ENCODE results near the gene EAF2. TPM values are rescaled to one million over a fixed set of nuclear protein-coding genes. Genes with fewer than 3 reads are reported as not detected.

Gene EAF2
- 16.4 TPM for total RNA-seq
- polyA plus RNA-seq = 5.5 TPM

DNA sequence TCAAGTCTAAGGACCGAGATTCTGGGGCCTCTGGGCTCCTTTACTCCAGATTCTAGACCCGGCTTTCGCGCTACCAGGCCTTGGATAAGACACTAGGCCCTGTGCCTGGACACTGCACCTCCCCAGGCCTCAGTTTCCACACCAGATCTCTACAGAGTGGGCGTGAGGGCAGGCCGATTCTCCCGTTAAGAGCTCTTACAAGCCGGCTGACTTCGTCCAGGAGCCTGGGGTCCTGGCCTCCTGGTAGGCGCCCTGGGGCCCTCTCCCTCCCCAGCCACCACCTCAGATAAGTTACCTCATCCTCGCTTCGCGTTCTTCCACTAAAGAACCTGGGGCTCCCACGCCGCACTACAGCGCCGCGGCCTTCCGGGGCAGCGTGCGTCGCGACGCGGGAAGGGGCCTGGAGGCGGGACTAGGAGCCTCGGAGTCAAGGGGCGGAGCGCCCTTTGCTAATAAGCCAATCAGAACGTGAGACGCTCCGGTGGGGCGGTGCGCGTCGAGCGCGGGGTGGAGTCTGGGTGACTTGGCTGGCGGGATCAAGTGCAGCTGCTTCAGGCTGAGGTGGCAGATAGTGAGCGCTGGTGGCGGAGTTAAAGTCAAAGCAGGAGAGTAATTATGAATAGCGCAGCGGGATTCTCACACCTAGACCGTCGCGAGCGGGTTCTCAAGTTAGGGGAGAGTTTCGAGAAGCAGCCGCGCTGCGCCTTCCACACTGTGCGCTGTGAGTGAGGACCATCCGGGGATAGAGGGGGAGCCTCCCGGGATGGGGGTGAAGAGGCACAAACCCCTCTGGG is at the start of gene EAF2, which contains the start of gene IQCB1:
TSS of gene EAF2 (plus strand) at position 539 of the 794 bp plus-strand sequence. CDS start at position 616, 77 bp downstream.
TSS of gene IQCB1 (minus strand) at position 390 of the 794 bp plus-strand sequence. CDS start 6,100 bp downstream, outside the sequence.
- DNase-seq (ENCODE audit: extremely low spot score) = peak; percentile 89
- Histone ChIP-seq H3K27ac (ENCODE audit: low read depth) (peak within 1 kb of the TSS; percentile 84), H3K4me3 (ENCODE audit: low read depth, low read length) (peak within 1 kb of the TSS; percentile 85), H3K4me1 (ENCODE audit: insufficient read depth) (peaks cover 1% of the 10 kb centered on the region), H3K36me3 (ENCODE audit: insufficient read depth) (peaks cover 2% of the 10 kb centered on the region)
- under 1% methylated on average over 54 of the region's 54 CpGs for WGBS

GRCh38 chr3:121786485-121786884 is 48.5 kb upstream of the EAF2 start:
- DNase-seq (ENCODE audit: extremely low spot score) = no peak
- Histone ChIP-seq H3K4me3 (ENCODE audit: low read depth, low read length) (no peak overlapping the region), H3K36me3 (ENCODE audit: insufficient read depth) (no peaks in the 10 kb centered on the region), H3K4me1 (ENCODE audit: insufficient read depth) (no peaks in the 10 kb centered on the region), H3K27ac (ENCODE audit: low read depth) (no peak overlapping the region)
- WGBS = 76% methylated on average over 2 of the region's 2 CpGs

DNA sequence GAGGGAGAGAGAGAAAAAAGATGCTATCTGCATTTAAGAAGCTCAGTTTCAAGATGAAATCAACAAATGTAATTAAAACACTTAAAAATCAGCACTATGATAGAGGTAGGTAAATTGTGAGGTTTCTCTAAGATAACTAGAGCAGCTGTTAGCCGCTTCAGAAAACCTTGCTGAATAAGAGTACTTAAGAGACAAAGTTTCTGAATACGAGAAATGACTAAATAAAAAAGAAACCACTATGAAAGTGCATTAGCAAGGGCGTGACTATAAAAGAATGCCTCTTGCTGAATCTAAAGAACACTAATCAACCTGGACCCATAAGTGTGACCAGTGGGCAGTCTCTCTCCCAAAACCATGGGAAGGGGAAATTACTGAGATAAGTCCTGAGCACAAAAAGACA is 41.9 kb upstream of the EAF2 start:
- H3K36me3 ChIP-seq (ENCODE audit: insufficient read depth) = no peaks in the 10 kb centered on the region
- 97% methylated on average over 3 of the region's 3 CpGs for WGBS
- no peaks in the 10 kb centered on the region for H3K4me1 ChIP-seq (ENCODE audit: insufficient read depth)
- H3K27ac ChIP-seq (ENCODE audit: low read depth) = no peak overlapping the region
- H3K4me3 ChIP-seq (ENCODE audit: low read depth, low read length) = no peak overlapping the region
- no peak for DNase-seq (ENCODE audit: extremely low spot score)

DNA sequence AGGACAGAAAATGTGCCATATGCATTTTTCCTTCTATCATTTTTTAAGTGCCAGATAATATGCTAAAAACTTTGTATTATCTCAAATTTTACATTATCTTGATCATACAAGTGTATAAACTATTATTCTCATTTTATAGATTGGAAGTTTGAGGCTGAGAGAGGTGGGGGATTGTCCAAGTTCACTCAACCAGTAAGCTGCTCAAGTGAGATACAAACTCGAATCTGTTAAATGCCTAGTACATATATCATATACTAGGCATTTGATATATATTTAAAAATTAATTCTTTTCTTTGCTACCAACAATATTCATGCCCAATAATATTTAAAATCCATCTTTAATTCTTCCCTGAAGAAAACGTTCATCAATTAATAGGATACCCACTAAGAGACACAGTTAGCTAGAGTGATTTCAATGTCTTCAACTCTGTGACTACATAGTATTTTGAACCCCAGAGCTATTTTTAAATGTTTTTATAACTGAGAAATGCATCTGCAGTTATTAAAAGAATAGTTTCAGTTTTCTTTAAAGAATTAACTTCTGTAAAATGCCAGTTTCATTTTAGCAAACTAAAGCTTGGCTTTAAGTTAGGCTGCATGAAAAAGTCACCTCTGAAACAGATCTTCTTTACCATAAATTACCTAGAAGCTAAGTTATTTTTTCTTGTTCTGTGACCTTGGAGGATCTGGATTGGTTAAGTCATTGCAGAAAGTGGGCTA is 40.6 kb upstream of the EAF2 start:
- H3K4me3 ChIP-seq (ENCODE audit: low read depth, low read length) = no peak overlapping the region
- no peaks in the 10 kb centered on the region for H3K36me3 ChIP-seq (ENCODE audit: insufficient read depth)

GRCh38 chr3:121796970-121797369 is 38.0 kb upstream of the EAF2 start:
- Histone ChIP-seq H3K4me3 (ENCODE audit: low read depth, low read length) (no peak overlapping the region), H3K27ac (ENCODE audit: low read depth) (no peak overlapping the region), H3K4me1 (ENCODE audit: insufficient read depth) (no peaks in the 10 kb centered on the region), H3K36me3 (ENCODE audit: insufficient read depth) (no peaks in the 10 kb centered on the region)
- no peak for DNase-seq (ENCODE audit: extremely low spot score)
- WGBS = 36% methylated on average over 1 of the region's 1 CpG

More for the DNA sequence above, 40.6 kb upstream of the EAF2 start:
- DNase-seq (ENCODE audit: extremely low spot score) = no peak
- Histone ChIP-seq H3K27ac (ENCODE audit: low read depth) (no peak overlapping the region), H3K4me1 (ENCODE audit: insufficient read depth) (no peaks in the 10 kb centered on the region)
- 91% methylated on average over 2 of the region's 2 CpGs for WGBS

GRCh38 chr3:121800906-121801305 is 34.1 kb upstream of the EAF2 start:
- Histone ChIP-seq H3K4me3 (ENCODE audit: low read depth, low read length) (no peak overlapping the region), H3K36me3 (ENCODE audit: insufficient read depth) (peaks cover 5% of the 10 kb centered on the region), H3K27ac (ENCODE audit: low read depth) (no peak overlapping the region), H3K4me1 (ENCODE audit: insufficient read depth) (no peaks in the 10 kb centered on the region)
- no peak for DNase-seq (ENCODE audit: extremely low spot score)

DNA sequence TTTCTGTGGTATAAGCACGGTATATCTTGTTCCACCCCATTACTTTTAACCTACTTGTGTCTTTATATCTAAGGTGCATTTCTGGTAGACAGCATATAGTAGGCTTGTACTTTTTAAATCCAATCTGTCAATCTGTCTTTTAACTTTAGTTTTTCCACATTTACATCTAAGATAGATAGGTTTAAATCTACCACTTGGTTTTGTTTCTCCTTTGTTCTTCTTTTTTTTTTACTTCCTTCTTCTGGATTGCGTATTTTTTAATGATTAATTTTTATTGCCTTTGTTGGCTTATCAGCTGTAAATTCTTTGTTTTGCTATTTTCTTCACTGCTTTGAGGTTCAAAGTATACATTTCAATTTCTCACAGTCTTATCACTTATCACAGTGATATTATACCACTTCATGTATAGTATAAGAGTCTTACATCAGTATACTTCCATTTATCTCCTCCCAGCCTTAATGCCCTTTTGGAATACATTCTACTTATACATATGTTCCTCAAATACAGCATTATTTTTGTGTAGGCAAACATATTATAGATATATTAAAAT is 31.2 kb upstream of the EAF2 start:
- no peak overlapping the region for H3K4me3 ChIP-seq (ENCODE audit: low read depth, low read length)
- peaks cover 5% of the 10 kb centered on the region for H3K36me3 ChIP-seq (ENCODE audit: insufficient read depth)
- no peak for DNase-seq (ENCODE audit: extremely low spot score)
- no peak overlapping the region for H3K27ac ChIP-seq (ENCODE audit: low read depth)
- 89% methylated on average over 2 of the region's 2 CpGs for WGBS
- H3K4me1 ChIP-seq (ENCODE audit: insufficient read depth) = no peaks in the 10 kb centered on the region

DNA sequence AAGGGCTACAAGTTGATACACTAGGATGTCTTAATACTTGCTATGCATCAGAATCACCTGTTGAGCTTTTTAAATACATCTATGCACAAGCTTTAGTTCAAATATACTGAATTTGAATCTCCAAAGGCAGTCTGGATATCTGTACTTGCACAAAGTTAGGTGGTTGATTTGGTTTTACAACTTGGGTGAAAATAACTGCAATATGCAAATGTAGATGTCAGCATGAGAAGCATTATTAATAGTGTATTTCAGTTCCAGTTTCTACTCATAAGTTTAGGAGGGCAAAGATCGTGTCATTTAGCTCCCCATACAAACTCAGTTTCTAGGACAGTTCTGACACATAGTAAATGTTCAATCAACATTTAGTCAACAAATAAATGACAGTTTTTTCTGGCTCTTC is 25.8 kb upstream of the EAF2 start:
- 49% methylated on average over 1 of the region's 1 CpG for WGBS
- DNase-seq (ENCODE audit: extremely low spot score) = no peak
- H3K36me3 ChIP-seq (ENCODE audit: insufficient read depth) = peaks cover 3% of the 10 kb centered on the region
- no peak overlapping the region for H3K4me3 ChIP-seq (ENCODE audit: low read depth, low read length)
- no peak overlapping the region for H3K27ac ChIP-seq (ENCODE audit: low read depth)
- H3K4me1 ChIP-seq (ENCODE audit: insufficient read depth) = no peaks in the 10 kb centered on the region

- H3K27ac ChIP-seq (ENCODE audit: low read depth) = no peak overlapping the region
- DNase-seq (ENCODE audit: extremely low spot score) = no peak
- H3K36me3 ChIP-seq (ENCODE audit: insufficient read depth) = peaks cover 7% of the 10 kb centered on the region
- H3K4me1 ChIP-seq (ENCODE audit: insufficient read depth) = no peaks in the 10 kb centered on the region
- H3K4me3 ChIP-seq (ENCODE audit: low read depth, low read length) = no peak overlapping the region
Measured at GRCh38 chr3:121817753-121818152, 17.3 kb upstream of the EAF2 start.

- WGBS = 94% methylated on average over 2 of the region's 2 CpGs
- no peak for DNase-seq (ENCODE audit: extremely low spot score)
- H3K4me3 ChIP-seq (ENCODE audit: low read depth, low read length) = no peak overlapping the region
- H3K27ac ChIP-seq (ENCODE audit: low read depth) = no peak overlapping the region
- no peaks in the 10 kb centered on the region for H3K4me1 ChIP-seq (ENCODE audit: insufficient read depth)
- H3K36me3 ChIP-seq (ENCODE audit: insufficient read depth) = peaks cover 7% of the 10 kb centered on the region
Measured at GRCh38 chr3:121818578-121818977, 16.4 kb upstream of the EAF2 start.

GRCh38 chr3:121819236-121819635 is 15.8 kb upstream of the EAF2 start:
- Histone ChIP-seq H3K27ac (ENCODE audit: low read depth) (no peak overlapping the region), H3K36me3 (ENCODE audit: insufficient read depth) (peaks cover 10% of the 10 kb centered on the region), H3K4me1 (ENCODE audit: insufficient read depth) (no peaks in the 10 kb centered on the region), H3K4me3 (ENCODE audit: low read depth, low read length) (no peak overlapping the region)
- WGBS = 91% methylated on average over 3 of the region's 3 CpGs
- DNase-seq (ENCODE audit: extremely low spot score) = no peak

GRCh38 chr3:121821421-121822199 is 13.4 kb upstream of the EAF2 start:
- Histone ChIP-seq H3K4me1 (ENCODE audit: insufficient read depth) (no peaks in the 10 kb centered on the region), H3K36me3 (ENCODE audit: insufficient read depth) (peaks cover 11% of the 10 kb centered on the region), H3K4me3 (ENCODE audit: low read depth, low read length) (no peak overlapping the region), H3K27ac (ENCODE audit: low read depth) (no peak overlapping the region)
- no peak for DNase-seq (ENCODE audit: extremely low spot score)
- 91% methylated on average over 2 of the region's 2 CpGs for WGBS

DNA sequence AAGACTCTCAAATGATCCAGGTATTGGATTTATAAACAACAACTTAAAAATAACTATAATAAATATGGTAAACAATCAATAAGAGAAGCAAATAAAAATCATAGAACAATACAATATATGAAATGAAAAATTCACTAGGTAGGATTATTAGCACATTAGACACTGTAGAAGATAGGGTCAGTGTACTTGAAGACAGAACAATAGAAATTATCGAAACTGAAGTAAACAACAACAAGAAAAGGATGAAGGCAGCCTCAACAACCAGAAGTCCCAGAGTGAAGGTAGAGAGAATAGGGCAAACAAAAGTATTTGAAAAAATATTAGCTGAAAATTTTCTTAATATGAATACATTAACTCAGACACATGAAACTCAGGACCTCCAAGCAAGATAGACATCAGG is 12.0 kb upstream of the EAF2 start:
- 100% methylated on average over 1 of the region's 1 CpG for WGBS
- DNase-seq (ENCODE audit: extremely low spot score) = no peak
- H3K4me3 ChIP-seq (ENCODE audit: low read depth, low read length) = no peak overlapping the region
- peaks cover 11% of the 10 kb centered on the region for H3K36me3 ChIP-seq (ENCODE audit: insufficient read depth)
- H3K4me1 ChIP-seq (ENCODE audit: insufficient read depth) = no peaks in the 10 kb centered on the region
- no peak overlapping the region for H3K27ac ChIP-seq (ENCODE audit: low read depth)

Measured in urinary bladder (tissue), 4 donors.